ENCODE measurements around the gene KLHL1.

Gene KLHL1

GRCh38 chr13:69872321-69873047 lies 235.8 kb downstream of the KLHL1 start:
- DNase-seq: no peak

GRCh38 chr13:69866555-69866954 lies 241.7 kb downstream of the KLHL1 start:
- DNase-seq: no peak

- peak in 1 of 56 donors; percentile 42 for DNase-seq
Observed at GRCh38 chr13:69857183-69857821, 250.9 kb downstream of the KLHL1 start.

GRCh38 chr13:69856331-69856730 lies 251.9 kb downstream of the KLHL1 start:
- DNase-seq: no peak

GRCh38 chr13:69828527-69828926 lies 279.7 kb downstream of the KLHL1 start:
- no peak for DNase-seq

- no peak for DNase-seq
Observed at GRCh38 chr13:69820180-69820579, 288.1 kb downstream of the KLHL1 start.

GRCh38 chr13:69817333-69817869 lies 290.9 kb downstream of the KLHL1 start:
- DNase-seq: no peak

- no peak for DNase-seq
Observed at GRCh38 chr13:69809152-69809551, 299.1 kb downstream of the KLHL1 start.

- no peak for DNase-seq
Observed at GRCh38 chr13:69796256-69796655, 312.0 kb downstream of the KLHL1 start.

GRCh38 chr13:69793783-69794453 lies 314.3 kb downstream of the KLHL1 start:
- no peak for DNase-seq

- no peak for DNase-seq
Observed at GRCh38 chr13:69776937-69777336, 331.3 kb downstream of the KLHL1 start.

GRCh38 chr13:69769608-69770007 lies 338.6 kb downstream of the KLHL1 start:
- DNase-seq: no peak

GRCh38 chr13:69761581-69761980 lies 346.7 kb downstream of the KLHL1 start:
- DNase-seq: no peak

- no peak for DNase-seq
Observed at GRCh38 chr13:69755101-69755500, 353.2 kb downstream of the KLHL1 start.

- DNase-seq: no peak
Observed at GRCh38 chr13:69751259-69751658, 357.0 kb downstream of the KLHL1 start.

GRCh38 chr13:69737129-69737935 lies 370.9 kb downstream of the KLHL1 start:
- DNase-seq: no peak

- no peak for DNase-seq
Observed at GRCh38 chr13:69721631-69722030, 386.6 kb downstream of the KLHL1 start.

- no peak for DNase-seq
Observed at GRCh38 chr13:69720278-69720983, 387.8 kb downstream of the KLHL1 start.

- no peak for DNase-seq
Observed at GRCh38 chr13:69706807-69707206, 401.4 kb downstream of the KLHL1 start.

GRCh38 chr13:69704311-69704710 lies 403.9 kb downstream of the KLHL1 start:
- DNase-seq: no peak

- DNase-seq: no peak
Observed at GRCh38 chr13:69690999-69691398, 417.3 kb downstream of the KLHL1 start.

All from amygdala (tissue), 56 donors.